Dendritic cell treated with granulocyte-macrophage colony-stimulating factor and Interleukin-4, amounts not matched to agents 40 ng/mL and 50 ng/mL, for 4 days (primary cell): ENCODE results near the gene CGB8.

ENCODE experiments used
- H3K27ac Mint-ChIP-seq: one replicate; pipeline ENCODE4 v1.8.0; 2022; ENCODE audit warnings: mild to moderate bottlenecking, mixed read lengths
- H3K27me3 Mint-ChIP-seq: one replicate; pipeline ENCODE4 v1.8.0; 2022; ENCODE audit warnings: mild to moderate bottlenecking, mixed read lengths
- H3K36me3 Mint-ChIP-seq: one replicate; pipeline ENCODE4 v1.8.0; 2022; ENCODE audit warnings: low read depth, mixed read lengths
- H3K4me1 Mint-ChIP-seq: one replicate; pipeline ENCODE4 v1.8.0; 2022; ENCODE audit warnings: low read depth, mixed read lengths
- H3K4me3 Mint-ChIP-seq: one replicate; pipeline ENCODE4 v1.8.0; 2022; ENCODE audit warnings: mild to moderate bottlenecking, moderate library complexity, mixed read lengths
- H3K9me3 Mint-ChIP-seq: one replicate; pipeline ENCODE4 v1.8.0; 2022; ENCODE audit warnings: mixed read lengths
- intact Hi-C: fragments of 100-400 bp; cut with micrococcal nuclease; formaldehyde crosslinking; loops from one replicate; pipeline ENCODE4 v1.15.0; 2022

CGB8 gene

DNA sequence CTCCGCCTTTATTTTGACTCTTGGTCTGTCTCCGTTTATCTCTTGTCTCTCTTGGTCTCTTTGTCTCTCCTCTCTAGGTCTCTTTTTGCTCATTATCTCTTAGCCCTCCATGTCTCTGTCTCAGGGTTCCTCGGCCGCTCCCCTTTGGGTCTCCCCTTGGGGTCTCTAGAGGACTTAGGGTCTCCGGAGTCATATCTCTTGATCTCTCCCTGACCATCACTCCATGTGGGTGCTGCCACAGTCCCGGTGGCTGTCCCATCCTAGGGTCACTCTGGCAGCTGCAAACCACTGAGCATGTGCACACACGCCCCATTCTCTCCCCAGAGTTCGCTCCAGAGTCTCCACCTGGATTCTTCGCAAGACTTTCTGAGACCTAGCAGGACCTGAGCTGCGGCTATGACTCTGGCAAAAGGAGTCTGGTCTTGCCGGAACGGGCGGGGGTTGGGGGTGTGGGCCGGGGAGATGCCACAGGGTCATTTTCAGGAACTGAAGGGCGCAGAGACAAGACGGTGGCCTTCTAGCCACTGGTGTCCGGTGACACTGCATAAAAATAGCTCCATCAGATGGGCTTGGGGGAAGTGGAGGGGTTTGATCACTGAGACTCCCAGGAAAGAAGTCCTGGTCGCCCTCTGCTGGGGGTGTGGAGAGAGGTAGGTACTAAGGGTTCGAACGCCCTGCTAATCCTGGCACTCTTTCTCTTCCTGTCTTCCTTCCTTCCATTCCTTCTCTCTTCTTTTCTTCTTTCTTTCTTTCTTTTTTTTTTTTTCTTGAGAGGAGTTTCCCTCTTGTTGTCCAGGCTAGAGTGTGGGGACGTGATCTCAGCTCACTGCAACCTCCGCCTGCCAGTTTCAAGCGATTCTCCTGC lies 24.8 kb upstream of the CGB8 start:
- intact Hi-C loops, result loop anchor here (5.0 kb wide), 1 partner anchor 134 kb away; no protein-coding TSS in a partner anchor
- H3K4me3 Mint-ChIP-seq, result no peak overlapping the region
- peaks cover 65% of the 10 kb centered on the region for H3K27me3 Mint-ChIP-seq
- H3K27ac Mint-ChIP-seq, result no peak overlapping the region
- no peaks in the 10 kb centered on the region for H3K36me3 Mint-ChIP-seq
- H3K9me3 Mint-ChIP-seq, result no peaks in the 10 kb centered on the region
- H3K4me1 Mint-ChIP-seq, result peaks cover 18% of the 10 kb centered on the region

DNA sequence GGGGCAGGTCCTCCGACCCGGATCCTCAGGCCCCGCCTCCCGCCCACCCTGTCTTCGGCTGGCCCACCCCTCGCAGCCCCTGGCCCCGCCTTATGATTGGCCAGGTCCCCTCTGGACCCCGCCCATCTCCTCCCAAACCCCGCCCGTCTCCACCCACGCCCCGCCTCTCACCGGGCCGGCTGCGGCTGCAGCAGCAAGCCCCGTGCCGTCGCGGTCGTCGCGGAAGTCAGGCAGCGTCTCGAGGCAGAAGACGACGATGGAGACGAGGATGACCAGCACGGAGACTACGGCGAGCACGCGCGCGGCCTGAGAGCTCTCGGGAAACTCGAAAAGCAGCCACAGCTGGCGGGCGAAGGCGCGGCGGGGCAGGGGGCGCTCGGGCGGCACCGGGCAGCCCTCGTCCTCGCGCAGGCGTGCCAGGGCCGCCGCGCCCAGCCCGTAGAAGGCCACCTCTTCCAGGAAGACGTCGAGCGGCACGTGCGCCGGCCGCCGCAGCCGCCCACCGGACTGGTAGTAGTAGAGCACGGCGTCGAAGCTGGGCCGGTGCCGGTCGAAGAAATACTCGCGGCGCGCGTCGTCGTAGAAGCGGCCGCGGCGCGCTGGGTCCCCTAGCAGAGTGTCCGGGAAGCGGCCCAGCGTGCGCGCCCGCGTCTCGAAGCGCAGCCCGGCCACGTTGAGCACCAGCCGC lies 23.1 kb upstream of the CGB8 start:
- peaks cover 77% of the 10 kb centered on the region for H3K27me3 Mint-ChIP-seq
- no peaks in the 10 kb centered on the region for H3K36me3 Mint-ChIP-seq
- intact Hi-C loops, result loop anchor here (5.0 kb wide), 1 partner anchor 135 kb away; no protein-coding TSS in a partner anchor
- H3K27ac Mint-ChIP-seq, result no peak overlapping the region
- no peaks in the 10 kb centered on the region for H3K9me3 Mint-ChIP-seq
- H3K4me3 Mint-ChIP-seq, result no peak overlapping the region
- H3K4me1 Mint-ChIP-seq, result peaks cover 18% of the 10 kb centered on the region

DNA sequence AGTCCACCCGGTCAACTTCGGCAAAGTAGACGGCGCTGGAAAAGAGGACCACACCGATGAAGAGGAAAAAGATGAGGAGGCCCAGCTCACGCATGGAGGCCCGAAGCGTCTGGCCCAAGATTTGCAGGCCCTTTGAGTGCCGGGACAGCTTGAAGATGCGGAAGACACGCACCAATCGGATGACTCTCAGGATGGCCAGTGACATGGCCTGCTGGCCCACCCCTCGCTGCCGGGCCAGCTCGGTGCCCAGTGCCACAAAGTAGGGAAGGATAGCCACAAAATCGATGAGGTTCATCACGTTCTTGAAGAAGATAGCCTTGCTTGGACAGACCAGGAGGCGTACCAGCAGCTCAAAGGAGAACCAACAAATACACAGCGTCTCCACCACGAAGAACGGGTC lies 21.5 kb upstream of the CGB8 start:
- H3K27ac Mint-ChIP-seq, result no peak overlapping the region

DNA sequence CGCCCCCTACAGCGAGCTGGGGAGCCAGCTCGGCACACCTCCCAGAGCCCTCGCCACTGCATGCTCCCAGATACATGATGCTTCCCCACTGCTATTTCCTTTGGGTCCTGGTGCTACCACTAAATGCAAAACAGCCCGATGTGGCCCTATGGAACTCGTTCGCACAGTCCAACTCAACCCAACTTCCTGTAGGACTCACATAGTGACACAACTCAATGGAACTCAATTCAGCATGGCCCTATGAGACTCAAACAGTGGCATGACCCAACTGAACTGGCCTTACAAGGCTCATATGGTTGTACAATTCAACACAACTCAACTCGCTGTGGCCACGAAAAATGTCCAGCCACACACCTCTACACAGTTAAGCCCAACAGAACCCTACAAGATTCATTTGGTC lies 20.1 kb upstream of the CGB8 start:
- peaks cover 15% of the 10 kb centered on the region for H3K4me1 Mint-ChIP-seq
- no peak overlapping the region for H3K4me3 Mint-ChIP-seq
- peaks cover 89% of the 10 kb centered on the region for H3K27me3 Mint-ChIP-seq
- no peaks in the 10 kb centered on the region for H3K9me3 Mint-ChIP-seq
- intact Hi-C loops, result no loop called here
- H3K27ac Mint-ChIP-seq, result no peak overlapping the region
- no peaks in the 10 kb centered on the region for H3K36me3 Mint-ChIP-seq

More for the DNA sequence above, 21.5 kb upstream of the CGB8 start:
- H3K4me3 Mint-ChIP-seq, result no peak overlapping the region
- intact Hi-C loops, result loop anchor here (5.0 kb wide), 1 partner anchor 137 kb away; no protein-coding TSS in a partner anchor
- H3K9me3 Mint-ChIP-seq, result no peaks in the 10 kb centered on the region
- H3K36me3 Mint-ChIP-seq, result no peaks in the 10 kb centered on the region
- peaks cover 18% of the 10 kb centered on the region for H3K4me1 Mint-ChIP-seq
- peaks cover 87% of the 10 kb centered on the region for H3K27me3 Mint-ChIP-seq

DNA sequence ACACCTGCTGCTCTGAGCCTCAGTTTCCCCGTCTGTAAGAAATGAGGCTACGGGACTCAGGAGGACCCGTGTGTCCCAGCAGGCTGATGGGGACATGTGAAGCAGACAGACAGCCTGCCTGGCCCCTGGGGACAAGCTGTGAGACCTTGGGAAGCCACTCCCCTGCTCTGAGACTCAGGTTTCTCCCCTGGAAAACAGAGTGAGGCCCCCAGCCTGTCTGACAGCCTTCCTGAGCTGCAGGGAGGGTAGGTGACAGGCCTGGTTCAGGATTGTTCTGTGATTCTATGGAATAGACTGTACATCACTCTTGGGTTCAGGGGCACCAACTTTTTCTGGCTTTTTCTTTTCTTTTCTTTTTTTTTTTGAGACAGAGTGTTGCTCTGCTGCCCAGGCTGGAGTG lies 18.6 kb upstream of the CGB8 start:
- Mint-ChIP-seq H3K36me3 (no peaks in the 10 kb centered on the region), H3K27ac (no peak overlapping the region), H3K4me1 (peaks cover under 1% of the 10 kb centered on the region), H3K9me3 (no peaks in the 10 kb centered on the region), H3K4me3 (no peak overlapping the region), H3K27me3 (peaks cover 89% of the 10 kb centered on the region)
- intact Hi-C loops, result no loop called here

DNA sequence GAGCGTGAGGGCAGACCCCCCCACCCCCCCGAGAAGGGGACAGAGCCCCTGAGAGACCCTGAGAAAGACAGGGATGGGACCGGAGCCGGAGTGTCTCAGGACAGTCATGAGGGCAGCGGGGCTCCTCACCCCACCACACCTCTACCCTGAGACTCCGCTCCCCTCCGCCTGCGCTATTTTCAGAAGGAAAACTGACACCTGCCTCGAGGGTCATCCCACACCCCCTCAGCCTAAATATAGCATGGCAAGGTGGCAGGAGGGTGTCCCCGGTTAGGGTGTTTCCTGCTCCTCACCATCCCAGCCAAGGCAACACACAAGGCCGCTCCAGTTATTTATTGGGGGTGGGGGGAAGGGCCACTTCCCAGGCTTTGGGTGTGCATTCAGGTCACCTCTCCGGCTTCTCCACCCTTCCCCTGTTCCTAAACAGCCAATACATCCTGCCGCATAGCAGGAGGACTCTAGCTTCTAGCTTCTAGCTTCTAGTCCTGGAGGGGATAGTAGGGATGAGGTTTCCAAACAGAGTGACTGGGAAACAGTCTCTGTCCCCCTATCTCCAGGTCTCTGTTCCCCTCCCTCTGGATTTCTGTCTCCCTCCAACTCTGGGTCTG lies 17.1 kb upstream of the CGB8 start:
- no peaks in the 10 kb centered on the region for H3K4me1 Mint-ChIP-seq
- H3K4me3 Mint-ChIP-seq, result no peak overlapping the region
- H3K36me3 Mint-ChIP-seq, result no peaks in the 10 kb centered on the region

DNA sequence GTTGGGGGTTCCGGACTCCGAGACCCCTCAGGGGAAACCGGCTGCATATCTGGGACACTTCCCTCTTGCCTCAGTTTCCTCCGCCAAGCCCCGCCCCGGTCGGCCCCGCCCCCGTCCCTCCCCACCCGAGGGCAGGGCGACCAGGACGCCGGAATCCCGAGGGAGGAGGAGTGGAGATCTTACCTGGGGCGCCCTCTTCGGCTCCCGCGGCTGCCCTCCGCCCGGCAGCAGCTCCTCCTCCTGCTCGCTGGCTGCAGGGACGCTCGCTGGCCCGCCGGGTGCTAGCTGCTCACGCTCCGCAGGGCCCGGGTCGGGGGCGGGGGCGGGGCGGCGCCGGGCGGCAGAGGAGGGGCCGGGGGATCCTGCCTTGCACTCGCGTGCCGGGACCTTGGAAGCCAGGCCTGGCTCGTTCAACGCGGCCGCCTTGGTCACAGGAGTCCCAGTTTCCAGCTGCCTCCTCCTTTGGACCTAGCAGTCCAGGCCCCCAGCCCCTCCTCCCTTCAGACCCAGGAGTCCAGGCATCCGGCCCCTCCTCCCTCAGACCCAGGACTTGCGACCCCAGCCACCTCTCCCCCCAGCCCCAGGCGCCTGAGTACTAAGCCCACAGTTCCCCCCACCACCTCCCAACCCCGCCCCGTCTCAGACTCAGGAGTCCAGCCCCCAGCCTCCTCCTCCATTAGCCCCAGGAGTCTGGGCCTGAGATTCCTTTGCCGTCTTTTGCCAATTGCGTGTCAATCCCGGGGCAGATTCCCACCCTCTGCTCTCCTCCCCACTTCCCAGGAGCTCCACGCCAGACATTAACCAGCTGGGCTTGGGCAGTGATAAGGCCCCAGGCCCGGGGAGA lies 16.1 kb upstream of the CGB8 start, which contains the start of gene NTF4:
Gene NTF4 (minus strand): TSS at position 51 of the 844 bp plus-strand sequence. CDS start 2,821 bp downstream, outside the sequence.
- H3K27ac Mint-ChIP-seq, result no peak within 1 kb of the TSS
- intact Hi-C loops, result no loop called here
- no peaks in the 10 kb centered on the region for H3K4me1 Mint-ChIP-seq
- H3K36me3 Mint-ChIP-seq, result no peaks in the 10 kb centered on the region
- H3K4me3 Mint-ChIP-seq, result no peak within 1 kb of the TSS
- H3K27me3 Mint-ChIP-seq, result peaks cover 92% of the 10 kb centered on the region
- no peaks in the 10 kb centered on the region for H3K9me3 Mint-ChIP-seq

More for the DNA sequence above, 17.1 kb upstream of the CGB8 start:
- intact Hi-C loops, result no loop called here
- H3K27me3 Mint-ChIP-seq, result peaks cover 92% of the 10 kb centered on the region
- no peak overlapping the region for H3K27ac Mint-ChIP-seq
- H3K9me3 Mint-ChIP-seq, result no peaks in the 10 kb centered on the region

DNA sequence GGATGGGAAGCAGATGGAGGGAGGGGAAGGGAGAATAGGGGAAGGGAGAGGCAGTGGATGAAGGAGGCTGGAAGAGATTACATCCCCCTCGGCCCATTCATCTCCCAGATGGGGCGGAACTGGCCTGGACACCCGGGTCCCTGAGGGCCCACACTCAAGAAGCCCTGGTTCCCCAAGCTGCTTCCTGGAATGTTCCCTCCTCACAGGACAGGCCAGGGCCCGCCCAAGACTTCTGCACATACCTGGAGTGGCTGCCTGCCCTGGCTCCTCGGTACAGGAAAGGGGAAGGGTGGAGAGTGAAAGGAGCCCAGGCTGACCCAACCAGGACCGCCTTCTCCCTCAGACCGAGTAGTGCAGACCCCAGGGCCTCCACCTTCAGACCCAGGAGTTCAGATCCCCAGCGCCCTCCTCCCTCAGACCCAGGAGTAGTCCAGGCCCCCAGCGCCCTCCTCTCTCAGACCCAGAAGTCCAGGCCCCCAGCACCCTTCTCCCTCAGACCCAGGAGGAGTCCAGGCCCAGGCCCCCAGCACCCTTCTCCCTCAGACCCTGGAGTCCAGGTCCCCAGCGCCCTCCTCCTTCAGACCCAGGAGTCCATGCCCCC lies 15.2 kb upstream of the CGB8 start:
- intact Hi-C loops, result no loop called here
- Mint-ChIP-seq H3K4me3 (no peak overlapping the region), H3K27ac (no peak overlapping the region), H3K27me3 (peaks cover 91% of the 10 kb centered on the region), H3K36me3 (no peaks in the 10 kb centered on the region), H3K4me1 (no peaks in the 10 kb centered on the region), H3K9me3 (no peaks in the 10 kb centered on the region)

DNA sequence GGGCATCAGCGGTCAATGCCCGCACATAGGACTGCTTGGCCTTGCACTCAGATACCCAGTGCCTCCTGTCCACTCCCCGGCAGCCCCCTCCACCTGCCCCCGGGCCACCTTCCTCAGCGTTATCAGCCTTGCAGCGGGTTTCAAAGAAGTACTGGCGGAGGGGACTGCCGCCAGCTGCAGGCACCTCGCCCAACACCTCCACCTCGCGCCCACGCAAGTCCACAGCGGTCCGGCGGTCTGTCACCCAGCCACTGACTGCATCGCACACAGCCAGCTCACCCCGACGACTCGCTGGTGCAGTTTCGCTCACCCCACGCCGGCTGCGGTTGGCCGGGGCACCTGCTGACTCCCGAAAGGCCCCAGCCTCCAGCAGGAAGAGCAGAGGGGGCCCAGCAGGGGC lies 12.5 kb upstream of the CGB8 start:
- Mint-ChIP-seq H3K27me3 (peaks cover 93% of the 10 kb centered on the region), H3K4me1 (peaks cover 19% of the 10 kb centered on the region), H3K4me3 (no peak overlapping the region), H3K27ac (no peak overlapping the region), H3K9me3 (no peaks in the 10 kb centered on the region), H3K36me3 (no peaks in the 10 kb centered on the region)
- intact Hi-C loops, result no loop called here

DNA sequence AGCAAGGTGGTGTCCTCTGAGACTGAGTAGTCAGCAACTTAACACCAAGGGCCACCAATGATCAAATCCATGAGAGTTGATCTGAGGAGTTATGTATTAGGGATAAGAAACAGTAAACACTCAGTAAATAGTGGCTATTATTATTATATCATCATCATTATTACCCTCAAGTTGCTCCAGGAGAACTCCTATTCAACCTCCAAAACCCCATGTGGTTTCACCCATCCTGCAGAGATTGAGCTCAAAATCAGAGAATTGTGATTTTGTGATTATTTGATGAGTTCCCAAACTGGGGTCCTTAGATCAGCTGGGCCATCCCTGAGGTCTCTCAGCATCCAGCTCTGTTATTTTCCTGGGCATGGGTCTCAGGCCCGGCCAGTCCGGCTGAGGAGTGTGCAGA lies 12.1 kb upstream of the CGB8 start:
- intact Hi-C loops, result no loop called here
- peaks cover 23% of the 10 kb centered on the region for H3K4me1 Mint-ChIP-seq
- no peaks in the 10 kb centered on the region for H3K9me3 Mint-ChIP-seq
- peaks cover 93% of the 10 kb centered on the region for H3K27me3 Mint-ChIP-seq
- no peaks in the 10 kb centered on the region for H3K36me3 Mint-ChIP-seq
- H3K4me3 Mint-ChIP-seq, result no peak overlapping the region
- no peak overlapping the region for H3K27ac Mint-ChIP-seq

DNA sequence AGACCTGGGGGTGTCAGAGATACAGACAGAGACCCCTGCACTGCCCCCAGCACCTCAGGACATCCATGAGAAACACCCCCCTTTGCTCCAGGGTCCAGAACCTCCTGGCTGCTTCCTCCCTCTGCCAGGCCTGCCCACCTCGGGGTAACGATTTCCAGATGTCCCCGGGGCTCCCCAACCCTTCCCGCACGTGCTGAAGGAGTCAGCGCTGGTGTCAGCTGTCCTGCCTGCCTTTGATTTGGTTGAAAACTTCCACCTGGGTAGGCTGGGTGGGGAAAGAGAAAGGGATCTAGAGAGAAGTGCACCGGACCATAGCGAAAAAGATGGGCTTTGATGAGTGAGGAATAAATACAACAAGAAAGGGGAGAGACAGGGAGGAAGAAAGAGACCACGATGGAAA lies 10.1 kb upstream of the CGB8 start:
- Mint-ChIP-seq H3K4me1 (peaks cover 24% of the 10 kb centered on the region), H3K36me3 (no peaks in the 10 kb centered on the region), H3K9me3 (no peaks in the 10 kb centered on the region), H3K4me3 (no peak overlapping the region), H3K27ac (no peak overlapping the region), H3K27me3 (peaks cover 92% of the 10 kb centered on the region)
- intact Hi-C loops, result no loop called here

DNA sequence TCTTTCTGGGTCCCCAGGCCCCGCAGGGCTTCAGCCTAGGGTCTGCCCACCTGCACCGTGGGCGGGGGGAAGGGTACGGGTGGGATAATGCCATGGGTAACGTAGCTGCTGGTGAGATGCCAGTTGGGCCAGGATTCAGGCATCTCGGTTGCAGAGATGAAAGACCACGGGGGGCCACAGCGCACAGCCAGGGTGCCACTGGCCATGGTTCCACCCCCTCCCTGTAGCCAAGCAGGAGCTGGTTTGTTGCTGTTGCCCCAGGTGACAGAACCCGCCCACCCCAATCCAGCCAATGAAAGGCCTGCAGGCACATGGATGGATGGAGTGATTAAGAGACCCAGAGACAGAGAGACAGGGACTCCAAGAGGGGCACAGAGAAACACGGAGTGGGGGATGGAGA lies 9.7 kb upstream of the CGB8 start:
- Mint-ChIP-seq H3K27ac (no peak overlapping the region), H3K36me3 (no peaks in the 10 kb centered on the region), H3K4me1 (peaks cover 24% of the 10 kb centered on the region), H3K9me3 (no peaks in the 10 kb centered on the region), H3K4me3 (no peak overlapping the region), H3K27me3 (peaks cover 92% of the 10 kb centered on the region)
- intact Hi-C loops, result no loop called here

DNA sequence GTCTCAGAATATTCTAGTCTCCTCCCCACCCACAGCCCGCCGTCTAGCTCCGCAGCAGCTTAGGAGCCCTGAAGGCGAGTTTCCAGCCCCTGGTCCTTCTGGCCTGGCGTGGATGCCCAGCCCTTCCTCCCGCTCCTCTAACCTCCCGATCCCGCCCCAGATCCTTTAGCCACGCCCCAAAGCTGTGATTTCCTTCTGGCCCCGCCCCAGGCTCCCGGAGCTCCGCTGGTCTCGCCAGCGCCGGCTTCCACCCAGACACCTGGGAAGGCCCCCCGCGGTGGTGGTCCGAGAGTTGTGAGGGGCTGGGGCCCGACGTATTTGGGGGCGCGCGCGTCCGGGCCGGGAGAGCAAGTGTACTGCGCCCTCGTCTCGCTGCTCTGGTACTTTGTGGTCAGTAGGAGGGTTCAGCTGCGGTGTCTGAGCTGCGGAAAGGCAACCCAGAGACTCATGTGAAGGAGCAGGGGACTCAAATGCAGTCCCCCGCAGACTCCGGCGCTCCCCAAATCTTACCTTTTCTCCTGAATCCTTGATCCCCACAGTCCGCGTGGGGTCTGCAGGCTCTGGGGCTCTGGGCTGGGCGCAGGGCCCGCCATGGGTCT lies 8.8 kb upstream of the CGB8 start, which contains the start of gene CGB7:
Gene CGB7 (minus strand): TSS at position 114 of the 599 bp plus-strand sequence. CDS start 2,374 bp downstream, outside the sequence.
- Mint-ChIP-seq H3K27me3 (peaks cover 89% of the 10 kb centered on the region), H3K4me3 (peak within 1 kb of the TSS; percentile 80), H3K4me1 (peaks cover 24% of the 10 kb centered on the region), H3K36me3 (no peaks in the 10 kb centered on the region), H3K27ac (no peak within 1 kb of the TSS), H3K9me3 (no peaks in the 10 kb centered on the region)
- intact Hi-C loops, result no loop called here
